OCI-LY3 (cell line): ENCODE results near the gene PRKAR1B.

Experiments used
- CTCF ChIP-seq: fragments of 200-600, 300-600 bp; sonication (generic); IDR thresholded peaks from 2 replicates; pipeline ENCODE4 v1.5.1; 2014; ENCODE audit warnings: antibody characterized with exemption, low read length, low read depth
- EZH2phosphoT487 ChIP-seq: fragments of 200-600 bp; shearing (Covaris generic); IDR thresholded peaks from 2 replicates; pipeline ENCODE4 v1.6.1; 2018; ENCODE audit warnings: antibody characterized with exemption, mixed run types, low read depth

GRCh38 chr7:773622-773915 lies 46.5 kb upstream of the PRKAR1B start:
- TF ChIP-seq CTCF (no peak), EZH2phosphoT487 (no peak)
